Ovary (tissue), 9 donors: ENCODE data around the gene MKRN1. TPM values are rescaled to one million over a fixed set of nuclear protein-coding genes. Genes with fewer than 3 reads are reported as not detected.
"Not testable (repeated sequence)": the region's sequence is repeated elsewhere in the genome, so short reads cannot be mapped to it uniquely, and the experiment has no call there.

Source experiments
- DNase-seq, 5 donors: peaks; one replicate each; pipeline ENCODE4 v3.0.0-alpha.2; 2019 to 2020
- H3K27ac ChIP-seq, 2 donors: fragments of 200-600 bp; one replicate each; pipeline versions ENCODE4 v1.5.1 to v1.8.0; 2019 to 2022
- H3K27me3 ChIP-seq: fragments of 200-600 bp; one replicate; pipeline ENCODE4 v1.8.0; 2022
- H3K36me3 ChIP-seq: fragments of 200-600 bp; sonication (generic); one replicate; pipeline ENCODE4 v1.5.1; 2019
- H3K4me1 ChIP-seq: one replicate; pipeline ENCODE4 v1.8.1; 2013; ENCODE audit warnings: mild to moderate bottlenecking, moderate library complexity; ENCODE audit not compliant: insufficient read depth
- H3K4me3 ChIP-seq: fragments of 200-600 bp; sonication (generic); one replicate; pipeline ENCODE4 v1.5.1; 2017
- H3K9me3 ChIP-seq, 2 donors: fragments of 200-600 bp in 1 of 2; sonication (generic) in 1 of 2; one replicate each; pipeline versions ENCODE4 v1.5.1 to v1.8.1; 2013 to 2019; ENCODE audit warnings: mild to moderate bottlenecking in 1 of 2, moderate library complexity in 1 of 2
- CTCF ChIP-seq, 3 donors: fragments of 450-650 bp in 2 of 3; fragments of 200-600 bp in 1 of 3; IDR thresholded peaks; one replicate each; pipeline versions ENCODE4 v1.5.1 to v1.8.0; 2016 to 2022; ENCODE audit warnings: antibody characterized with exemption in 3 of 3, mild to moderate bottlenecking in 1 of 3
- EP300 ChIP-seq: sonication (generic); formaldehyde crosslinking; IDR thresholded peaks from one replicate; pipeline ENCODE4 v1.6.1; 2017; ENCODE audit warnings: antibody characterized with exemption
- POLR2A ChIP-seq: fragments of 450-650 bp; IDR thresholded peaks from one replicate; pipeline ENCODE4 v1.6.1; 2017; ENCODE audit warnings: antibody characterized with exemption, mild to moderate bottlenecking, moderate library complexity
- WGBS, 3 donors: extraction: QIAGEN DNeasy Blood & Tissue Kit in 1 of 3; methylation state at CpG; one replicate each; pipeline versions ENCODE4 v1.1.5 to v1.1.7; 2013 to 2017; 5-methylcytosine and 5-hydroxymethylcytosine counted together
- intact Hi-C, 4 donors: fragments of 100-400 bp; cut with DNase I; formaldehyde crosslinking; loops; one replicate each; pipeline versions ENCODE4 v1.11.0 to v1.15.1; 2022 to 2023
- polyA plus RNA-seq, 2 donors: library from polyadenylated mRNA; stranded (reverse); fragments of 200-250 nt in 1 of 2; fragments of 350-450 nt in 1 of 2; fragmentation: Illumina TruSeq in 1 of 2; extraction: RNeasy Lipid Tissue Mini Kit (QIAGEN cat#74804) in 1 of 2; gene quantifications; one replicate each; pipeline ENCODE4 v1.2.3, GENCODE V29; 2013 to 2014
- total RNA-seq, 7 donors: library from RNA; depleted of rRNA in 2 of 7; stranded (reverse); fragments of >200 nt in 2 of 7; fragmentation: NEBNext Ultra II Directional in 3 of 7; extraction: Animal tissue kit (Norgen Biotek cat#: 25700) in 3 of 7; gene quantifications; one replicate each; pipeline versions ENCODE4 v1.1.0 to v1.2.4, GENCODE V29; 2016 to 2023
- donor health status: DM: no; HTN: no; CAD: no; lungs with moderate emphysema.
- donor health status: DM: no; HTN: no; CAD: no.
- donor health status: Bipolar disorder and iron deficiency.
- donor health status: DM: yes; HTN: yes; CAD: no.
- donor health status: DM: no; HTN: no; CAD: no.
- donor health status: DM: yes; HTN: yes; CAD: no.

The MKRN1 gene
- total and polyA plus RNA-seq, 9 donors: 42.0 to 124 (median 73.6) TPM

GRCh38 chr7:140426130-140426529 lies 53.2 kb downstream of the MKRN1 start:
- no peak for DNase-seq
- Histone ChIP-seq H3K9me3 (no peaks in the 10 kb centered on the region), H3K36me3 (no peaks in the 10 kb centered on the region), H3K27ac (no peak overlapping the region), H3K4me1 (no peaks in the 10 kb centered on the region), H3K27me3 (no peaks in the 10 kb centered on the region), H3K4me3 (no peak overlapping the region)
- 89 to 92% (median 90%) methylated on average over 6 of the region's 6 CpGs for WGBS, 3 donors
- TF ChIP-seq EP300: no peak
- no peak for TF ChIP-seq POLR2A
- no peak for TF ChIP-seq CTCF (IDR thresholded peaks at IDR 0.05)
- intact Hi-C loops: no loop called here

GRCh38 chr7:140425718-140426117 lies 53.6 kb downstream of the MKRN1 start:
- Histone ChIP-seq H3K36me3 (no peaks in the 10 kb centered on the region), H3K4me1 (no peaks in the 10 kb centered on the region), H3K27ac (no peak overlapping the region), H3K27me3 (no peaks in the 10 kb centered on the region), H3K4me3 (no peak overlapping the region), H3K9me3 (no peaks in the 10 kb centered on the region)
- WGBS, 3 donors: 81 to 85% (median 84%) methylated on average over 12 of the region's 12 CpGs
- no peak for TF ChIP-seq CTCF (IDR thresholded peaks at IDR 0.05)
- TF ChIP-seq EP300: no peak
- TF ChIP-seq POLR2A: no peak
- no peak for DNase-seq
- intact Hi-C loops: no loop called here

- Histone ChIP-seq H3K36me3 (no peaks in the 10 kb centered on the region), H3K4me1 (no peaks in the 10 kb centered on the region), H3K27ac (no peak overlapping the region), H3K9me3 (no peaks in the 10 kb centered on the region), H3K27me3 (no peaks in the 10 kb centered on the region), H3K4me3 (no peak overlapping the region)
- no peak for DNase-seq
- no peak for TF ChIP-seq POLR2A
- TF ChIP-seq CTCF (IDR thresholded peaks at IDR 0.05): no peak
- TF ChIP-seq EP300: no peak
- WGBS, 3 donors: 92 to 97% (median 95%) methylated on average over 3 of the region's 3 CpGs
- intact Hi-C loops: no loop called here
Measured at GRCh38 chr7:140423501-140423900, 55.8 kb downstream of the MKRN1 start.

GRCh38 chr7:140421521-140421920 lies 57.8 kb downstream of the MKRN1 start:
- no peak for TF ChIP-seq CTCF (IDR thresholded peaks at IDR 0.05)
- no peak for TF ChIP-seq EP300
- no peak for TF ChIP-seq POLR2A
- intact Hi-C loops: no loop called here
- Histone ChIP-seq H3K9me3 (no peaks in the 10 kb centered on the region), H3K4me3 (no peak overlapping the region), H3K4me1 (no peaks in the 10 kb centered on the region), H3K36me3 (no peaks in the 10 kb centered on the region), H3K27ac (no peak overlapping the region), H3K27me3 (no peaks in the 10 kb centered on the region)
- 85 to 94% (median 93%) methylated on average over 2 of the region's 2 CpGs for WGBS, 3 donors
- DNase-seq: no peak

- Histone ChIP-seq H3K27me3 (no peaks in the 10 kb centered on the region), H3K27ac (no peak overlapping the region), H3K4me1 (no peaks in the 10 kb centered on the region), H3K36me3 (no peaks in the 10 kb centered on the region), H3K9me3 (no peaks in the 10 kb centered on the region), H3K4me3 (no peak overlapping the region)
- no peak for DNase-seq
- TF ChIP-seq EP300 (no peak), CTCF (IDR thresholded peaks at IDR 0.05) (no peak), POLR2A (no peak)
- intact Hi-C loops: no loop called here
- 79 to 85% (median 85%) methylated on average over 4 of the region's 4 CpGs for WGBS, 3 donors
Measured at GRCh38 chr7:140418653-140419052, 60.7 kb downstream of the MKRN1 start.

GRCh38 chr7:140418156-140418472 lies 61.2 kb downstream of the MKRN1 start:
- 78 to 91% (median 80%) methylated on average over 5 of the region's 5 CpGs for WGBS, 3 donors
- H3K36me3 ChIP-seq, intact Hi-C loops, H3K4me3 ChIP-seq, H3K4me1 ChIP-seq, H3K27ac ChIP-seq, H3K9me3 ChIP-seq, H3K27me3 ChIP-seq, DNase-seq: not testable (repeated sequence)
